Muscle of leg (tissue), 11 donors: ENCODE data around the gene SLFN5. TPM values are rescaled to one million over a fixed set of nuclear protein-coding genes. Genes with fewer than 3 reads are reported as not detected.

Experiments used
- DNase-seq: peaks from one replicate; pipeline ENCODE4 v3.0.0; 2013
- H3K27ac ChIP-seq: one replicate; pipeline ENCODE4 v1.5.1; 2013; ENCODE audit warnings: mild to moderate bottlenecking, low read length, control low read depth
- H3K27me3 ChIP-seq: one replicate; pipeline ENCODE4 v1.6.1; 2013; ENCODE audit warnings: low read length; ENCODE audit not compliant: control insufficient read depth, insufficient read depth
- H3K36me3 ChIP-seq: one replicate; pipeline ENCODE4 v1.6.1; 2013; ENCODE audit warnings: low read length; ENCODE audit not compliant: control insufficient read depth, insufficient read depth
- H3K4me1 ChIP-seq: one replicate; pipeline ENCODE4 v1.6.1; 2013; ENCODE audit warnings: low read length; ENCODE audit not compliant: control insufficient read depth, insufficient read depth
- H3K4me3 ChIP-seq: one replicate; pipeline ENCODE4 v1.5.1; 2013; ENCODE audit warnings: low read length, control low read depth
- H3K9me3 ChIP-seq: replicated peaks from 2 replicates; pipeline ENCODE4 v1.6.1; 2013; ENCODE audit warnings: low read depth, low read length; ENCODE audit not compliant: control insufficient read depth
- WGBS: methylation state at CpG from one replicate; pipeline ENCODE4 v1.1.5; 2013; ENCODE audit warnings: missing lambda C conversion rate; ENCODE audit not compliant: insufficient coverage; 5-methylcytosine and 5-hydroxymethylcytosine counted together
- polyA plus RNA-seq, 8 donors: library from polyadenylated mRNA; unstranded; fragments of 120-200 nt; gene quantifications; one replicate each; pipeline versions ENCODE4 v1.2.1 to v1.2.3, GENCODE V29; 2013; ENCODE audit warnings: inconsistent platforms in 1 of 8, low replicate concordance in 1 of 8; ENCODE audit not compliant: insufficient read length in 8 of 8, insufficient read depth in 1 of 8
- total RNA-seq: library from RNA; stranded (reverse); fragments of 120-200 nt; gene quantifications from one replicate; pipeline ENCODE4 v1.2.4, GENCODE V29; 2013

SLFN5 gene
- total and polyA plus RNA-seq, 9 donors = 2.6 to 8.9 (median 4.9) TPM

DNA sequence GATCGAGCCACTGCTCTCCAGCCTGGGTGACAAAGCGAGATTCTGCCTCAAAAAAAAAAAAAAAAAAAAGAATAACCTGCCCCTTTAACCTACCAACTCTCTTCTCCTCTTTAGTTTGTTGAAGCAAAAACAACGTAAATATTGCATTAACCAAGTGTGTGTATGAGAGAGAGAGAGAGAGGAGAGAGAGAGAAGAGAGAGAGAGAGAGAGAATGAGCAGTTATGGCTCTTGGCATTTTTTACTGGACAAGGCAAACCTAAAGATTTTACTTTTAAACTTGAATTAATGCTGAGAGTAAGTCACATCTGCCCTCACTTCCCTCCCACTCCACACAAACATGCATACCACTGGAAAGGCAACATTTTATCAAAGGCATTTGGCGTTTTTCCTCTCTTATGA lies 3.0 kb upstream of the SLFN5 start:
- Histone ChIP-seq H3K27me3 (no peaks in the 10 kb centered on the region), H3K27ac (no peak overlapping the region), H3K36me3 (no peaks in the 10 kb centered on the region), H3K9me3 (no peaks in the 10 kb centered on the region), H3K4me1 (peaks cover 19% of the 10 kb centered on the region), H3K4me3 (no peak overlapping the region)
- WGBS = no CpG with 5 or more reads among the region's 4 CpGs
- DNase-seq = no peak

DNA sequence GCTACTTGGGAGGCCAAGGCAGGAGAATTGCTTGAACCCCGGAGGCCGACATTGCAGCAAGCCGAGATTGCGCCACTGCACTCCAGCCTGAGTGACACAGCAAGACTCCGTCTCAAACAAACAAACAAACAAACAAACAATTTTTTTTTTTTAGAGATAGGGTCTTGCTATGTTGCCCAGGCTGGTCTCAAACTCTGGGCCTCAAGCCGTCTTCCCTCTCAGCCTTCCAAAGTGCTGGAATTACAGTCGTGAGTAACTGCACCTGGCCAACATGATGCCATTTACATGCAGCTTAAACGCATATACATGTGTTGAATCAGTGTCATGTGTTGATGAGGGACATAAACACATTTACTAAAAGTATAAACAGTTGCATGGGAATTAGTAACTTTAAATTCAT lies 2.0 kb upstream of the SLFN5 start:
- no peaks in the 10 kb centered on the region for H3K36me3 ChIP-seq
- peaks cover 22% of the 10 kb centered on the region for H3K4me1 ChIP-seq
- no peak overlapping the region for H3K27ac ChIP-seq
- no peaks in the 10 kb centered on the region for H3K9me3 ChIP-seq
- H3K27me3 ChIP-seq = no peaks in the 10 kb centered on the region
- 73% methylated on average over 2 of the region's 8 CpGs for WGBS
- H3K4me3 ChIP-seq = no peak overlapping the region
- DNase-seq = no peak

DNA sequence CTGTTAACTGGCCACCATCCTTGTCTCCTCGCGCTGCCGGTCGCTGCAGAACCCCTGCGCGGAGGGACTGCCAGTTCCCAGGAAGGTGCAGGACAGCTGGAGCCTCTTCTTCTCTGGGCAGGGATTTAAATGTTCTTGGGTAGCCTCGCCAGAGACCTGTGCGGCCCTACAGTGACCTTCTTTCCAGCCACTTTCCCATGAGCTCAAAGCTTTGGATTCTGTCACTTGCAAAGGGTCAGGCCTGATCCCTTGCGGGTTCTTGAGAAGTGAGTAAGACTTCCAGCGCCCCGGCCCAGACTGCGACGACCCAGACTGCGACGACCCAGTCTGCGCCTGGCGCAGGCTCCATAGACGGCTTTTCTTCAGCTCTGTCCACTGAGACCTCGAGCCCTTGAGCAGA lies 1.4 kb upstream of the SLFN5 start:
- H3K27me3 ChIP-seq = no peaks in the 10 kb centered on the region
- H3K4me3 ChIP-seq = peak overlapping the region; percentile 95
- no peak overlapping the region for H3K27ac ChIP-seq
- no peaks in the 10 kb centered on the region for H3K9me3 ChIP-seq
- peaks cover 22% of the 10 kb centered on the region for H3K4me1 ChIP-seq
- no peaks in the 10 kb centered on the region for H3K36me3 ChIP-seq
- DNase-seq = peak; percentile 3
- WGBS = 78% methylated on average over 11 of the region's 19 CpGs

DNA sequence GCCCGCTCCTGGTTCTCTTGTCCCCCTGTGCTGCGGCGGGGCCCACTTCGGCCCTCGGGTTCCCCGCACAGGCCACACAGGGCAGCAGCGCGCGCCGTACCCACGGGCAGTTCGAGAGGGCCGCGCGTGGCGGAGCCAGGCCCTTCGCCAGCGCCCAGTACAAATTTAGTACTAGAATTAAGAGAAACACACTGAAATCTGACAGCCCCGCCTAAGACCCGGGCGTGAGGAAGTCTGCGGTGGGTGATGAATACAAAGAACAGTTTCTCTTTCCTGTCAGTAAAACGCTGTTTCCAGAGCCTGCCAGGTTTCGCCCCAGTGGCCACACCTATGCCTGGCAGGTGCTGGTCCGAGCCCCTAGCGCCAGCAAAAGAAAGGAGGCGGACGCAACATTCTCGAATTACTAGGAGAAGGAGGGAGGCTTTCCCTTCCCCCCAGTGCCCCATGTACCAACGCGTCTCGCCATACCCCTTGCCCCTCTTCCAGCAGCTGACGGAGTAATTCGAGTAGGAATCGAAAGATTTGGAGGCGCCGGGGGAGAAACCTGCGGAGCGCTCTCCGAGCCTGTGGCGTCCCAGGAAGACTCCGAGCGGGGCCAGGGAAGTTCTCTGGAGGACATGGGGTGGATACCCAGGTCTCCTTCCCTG lies 591 bp upstream of the SLFN5 start:
- 2% methylated on average over 26 of the region's 43 CpGs for WGBS
- Histone ChIP-seq H3K9me3 (no peaks in the 10 kb centered on the region), H3K4me3 (peak overlapping the region; percentile 95), H3K4me1 (peaks cover 22% of the 10 kb centered on the region), H3K27me3 (no peaks in the 10 kb centered on the region), H3K36me3 (peaks cover under 1% of the 10 kb centered on the region), H3K27ac (peak overlapping the region; percentile 98)
- DNase-seq = peak; percentile 65

DNA sequence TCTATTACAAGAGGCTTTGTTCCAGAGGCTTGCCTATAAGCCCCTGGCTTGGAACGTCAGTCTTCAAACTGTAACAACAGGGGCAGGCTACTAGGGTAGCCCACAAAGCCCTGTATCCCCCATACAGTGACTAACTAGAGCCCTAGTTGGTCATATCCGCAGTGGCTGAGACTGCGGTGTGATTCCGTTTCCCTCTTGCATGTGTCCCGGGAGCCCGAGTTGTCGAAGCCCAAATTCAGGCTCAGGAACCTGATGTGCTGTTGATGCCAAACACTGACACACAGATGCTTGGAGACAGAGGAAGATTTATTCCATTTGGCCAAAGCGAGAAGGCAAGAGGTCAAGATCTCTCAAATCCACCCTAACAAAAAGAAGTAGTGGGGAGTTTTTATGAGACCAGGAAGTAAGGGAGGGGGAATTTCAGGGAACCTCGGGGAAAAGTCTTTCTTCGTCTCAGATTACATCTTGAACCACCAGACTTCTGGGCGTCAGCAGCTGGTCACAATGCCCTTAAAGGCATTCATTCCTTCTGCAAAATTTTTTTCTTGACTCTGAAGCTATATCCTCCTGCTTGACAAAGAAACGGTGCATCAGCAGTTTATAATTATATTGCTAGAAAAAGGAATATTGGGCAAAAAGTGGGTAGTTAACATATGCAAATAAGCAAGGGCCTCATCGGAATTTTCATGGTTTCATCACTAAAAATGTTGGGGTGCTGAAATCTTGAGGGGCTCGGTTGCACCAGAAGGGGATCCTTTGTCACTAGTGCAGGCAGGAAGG lies 879 bp downstream of the SLFN5 start:
- WGBS = 2% methylated on average over 8 of the region's 14 CpGs
- DNase-seq = peak; percentile 73
- H3K4me1 ChIP-seq = peaks cover 22% of the 10 kb centered on the region
- no peaks in the 10 kb centered on the region for H3K27me3 ChIP-seq
- H3K9me3 ChIP-seq = no peaks in the 10 kb centered on the region
- peaks cover 5% of the 10 kb centered on the region for H3K36me3 ChIP-seq
- H3K4me3 ChIP-seq = peak overlapping the region; percentile 95
- H3K27ac ChIP-seq = peak overlapping the region; percentile 98

DNA sequence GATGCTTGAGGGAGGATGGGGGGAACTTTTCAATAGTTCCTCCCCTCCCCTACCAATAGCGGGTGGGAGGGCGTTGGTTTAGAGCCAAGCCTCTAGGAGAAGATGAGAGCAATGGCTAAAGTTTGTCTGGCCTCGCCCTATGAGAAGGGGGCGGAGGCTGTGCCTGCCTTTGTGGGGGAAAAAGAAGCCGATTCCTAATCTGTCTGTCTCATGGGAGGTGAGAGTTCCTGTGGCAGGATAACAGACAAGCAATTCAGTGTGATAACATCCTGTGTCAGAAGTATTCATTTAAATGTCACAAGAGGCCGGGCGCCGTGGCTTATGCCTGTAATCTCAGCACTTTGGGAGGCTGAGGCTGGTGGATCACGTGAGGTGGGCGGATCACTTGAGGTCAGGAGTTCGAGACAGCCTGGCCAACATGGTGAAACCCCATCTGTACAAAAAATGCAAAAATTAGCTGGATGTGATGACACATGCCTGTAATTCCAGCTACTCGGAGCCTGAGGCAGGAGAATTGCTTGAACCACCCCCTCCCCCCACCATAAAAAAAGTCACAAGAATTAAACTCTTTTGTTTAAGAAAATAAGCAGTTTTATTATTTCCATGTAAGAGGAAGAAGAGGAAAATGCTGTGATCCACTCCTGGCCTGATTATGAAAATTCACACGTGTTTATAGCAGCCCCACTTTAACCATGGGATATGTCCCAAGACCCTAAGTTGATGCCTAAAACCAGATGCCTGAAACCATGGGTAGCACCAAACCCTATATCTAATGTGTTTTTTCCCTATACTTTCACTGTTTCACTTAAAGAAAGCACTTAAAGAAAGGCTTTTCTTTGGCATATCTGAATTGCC lies 1.7 kb downstream of the SLFN5 start:
- peaks cover 5% of the 10 kb centered on the region for H3K36me3 ChIP-seq
- no peaks in the 10 kb centered on the region for H3K9me3 ChIP-seq
- H3K4me1 ChIP-seq = peaks cover 22% of the 10 kb centered on the region
- DNase-seq = peak; percentile 80
- WGBS = 2% methylated on average over 6 of the region's 13 CpGs
- peak overlapping the region; percentile 95 for H3K4me3 ChIP-seq
- peak overlapping the region; percentile 98 for H3K27ac ChIP-seq
- no peaks in the 10 kb centered on the region for H3K27me3 ChIP-seq

DNA sequence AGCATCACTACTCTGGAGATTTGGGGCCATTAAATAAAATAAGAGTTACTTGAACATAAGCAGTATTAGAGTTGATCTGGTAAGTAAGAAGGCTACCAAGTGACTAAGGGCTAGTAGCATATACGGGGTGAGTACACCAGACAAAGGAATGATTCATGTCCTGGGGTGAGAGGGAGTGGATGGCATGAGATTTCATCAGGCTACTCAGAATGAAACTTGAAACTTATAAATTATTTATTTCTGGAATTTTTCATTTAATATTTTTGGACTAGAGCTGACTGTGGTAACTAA lies 2.3 kb downstream of the SLFN5 start:
- H3K36me3 ChIP-seq = peaks cover 5% of the 10 kb centered on the region
- no peaks in the 10 kb centered on the region for H3K27me3 ChIP-seq
- no peak overlapping the region for H3K4me3 ChIP-seq
- peaks cover 22% of the 10 kb centered on the region for H3K4me1 ChIP-seq
- H3K9me3 ChIP-seq = no peaks in the 10 kb centered on the region
- H3K27ac ChIP-seq = peak overlapping the region; percentile 98
- no peak for DNase-seq
- whole genome bisulfite sequencing = 71% methylated on average over 1 of the region's 1 CpG

DNA sequence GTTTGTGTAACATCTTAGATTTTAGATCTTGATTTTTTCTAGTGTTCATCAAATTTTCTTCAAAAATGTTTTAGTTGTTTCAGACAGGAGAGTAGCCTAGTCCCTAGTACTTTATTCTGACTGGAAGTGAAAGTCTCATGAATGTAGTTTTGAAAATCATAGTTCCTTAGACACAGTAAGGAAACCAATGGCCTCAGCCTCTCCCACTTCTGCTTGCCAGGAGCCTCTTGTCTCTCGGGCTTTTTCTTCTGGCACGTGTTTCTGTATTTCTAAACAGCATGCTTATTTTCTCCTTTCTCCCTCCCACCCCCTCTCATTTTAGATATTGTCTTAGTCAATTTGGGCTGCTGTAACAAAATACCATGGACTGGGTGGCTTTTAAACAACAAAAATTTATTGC lies 9.8 kb downstream of the SLFN5 start:
- Histone ChIP-seq H3K4me1 (peaks cover 6% of the 10 kb centered on the region), H3K36me3 (peaks cover 1% of the 10 kb centered on the region), H3K9me3 (no peaks in the 10 kb centered on the region), H3K27ac (no peak overlapping the region), H3K27me3 (no peaks in the 10 kb centered on the region), H3K4me3 (no peak overlapping the region)
- no CpG with 5 or more reads among the region's 2 CpGs for WGBS
- DNase-seq = peak; percentile 59

DNA sequence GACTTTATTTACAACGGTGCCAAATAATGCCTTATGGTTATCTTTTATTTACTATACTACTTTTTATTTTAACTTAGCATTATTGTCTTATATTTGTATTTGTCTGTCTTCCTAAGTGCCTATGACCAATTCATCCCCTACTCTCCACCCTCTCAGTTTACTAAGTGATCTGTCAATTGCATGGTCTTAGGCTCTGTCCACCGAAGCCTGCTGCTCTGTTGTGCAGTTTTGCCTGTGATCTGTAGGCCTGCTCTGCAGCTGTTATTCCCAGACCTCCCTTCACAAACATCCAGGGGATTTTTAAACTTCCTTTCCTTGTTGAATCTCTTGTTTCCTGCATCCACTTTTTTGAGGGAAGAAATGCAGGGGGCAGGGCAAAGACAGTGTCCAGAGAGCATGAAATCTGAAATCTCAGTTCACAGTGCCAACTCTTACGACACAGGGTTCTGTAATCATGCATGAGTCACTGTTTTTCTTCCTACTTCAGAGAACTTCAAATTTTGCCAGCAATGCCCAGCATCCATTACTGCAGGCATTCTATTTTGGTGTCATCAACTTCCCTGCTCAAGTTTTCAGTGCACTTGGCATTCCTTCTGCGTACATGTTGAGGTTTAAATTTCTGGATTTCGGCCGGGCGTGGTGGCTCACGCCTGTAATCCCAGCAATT lies 11.4 kb downstream of the SLFN5 start:
- peaks cover 6% of the 10 kb centered on the region for H3K4me1 ChIP-seq
- WGBS = 26% methylated on average over 3 of the region's 8 CpGs

DNA sequence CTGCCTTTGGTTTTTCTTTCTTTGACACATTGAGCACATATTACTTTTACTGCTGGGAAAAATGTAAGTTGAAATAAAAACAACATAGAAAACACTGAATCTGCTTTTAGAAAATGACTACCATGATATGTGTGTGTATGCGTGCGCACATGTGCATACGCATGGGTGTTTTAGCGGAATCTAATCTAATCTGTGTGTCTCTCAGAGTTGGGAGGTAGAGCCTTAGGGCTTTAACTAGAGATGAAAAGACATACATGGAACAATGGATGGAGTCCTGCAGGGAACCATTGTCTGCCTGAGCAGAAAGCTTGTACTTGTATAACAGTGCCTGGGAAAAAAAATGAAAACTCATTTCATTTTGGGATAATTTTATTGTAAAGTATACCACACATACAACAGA lies 12.4 kb downstream of the SLFN5 start:
- no peak for DNase-seq
- no CpG with 5 or more reads among the region's 4 CpGs for WGBS
- Histone ChIP-seq H3K27me3 (no peaks in the 10 kb centered on the region), H3K4me1 (peaks cover 6% of the 10 kb centered on the region), H3K36me3 (peaks cover 16% of the 10 kb centered on the region), H3K9me3 (no peaks in the 10 kb centered on the region), H3K4me3 (no peak overlapping the region), H3K27ac (no peak overlapping the region)

More for the DNA sequence above, 11.4 kb downstream of the SLFN5 start:
- peak; percentile 85 for DNase-seq
- Histone ChIP-seq H3K36me3 (peaks cover 8% of the 10 kb centered on the region), H3K27ac (peak overlapping the region; percentile 31), H3K9me3 (no peaks in the 10 kb centered on the region), H3K4me3 (no peak overlapping the region), H3K27me3 (no peaks in the 10 kb centered on the region)
